Vagina (tissue), 2 donors: ENCODE results near the gene IDS.

ENCODE experiments used
- POLR2A ChIP-seq, 2 donors: fragments of 450-650 bp; IDR thresholded peaks; one replicate each; pipeline ENCODE4 v1.6.1; 2017; ENCODE audit warnings: antibody characterized with exemption in 2 of 2, mild to moderate bottlenecking in 2 of 2, moderate library complexity in 2 of 2
- POLR2AphosphoS5 ChIP-seq, 2 donors: sonication (generic); formaldehyde crosslinking; IDR thresholded peaks; one replicate each; pipeline ENCODE4 v1.9.0; 2017; ENCODE audit warnings: antibody characterized with exemption in 2 of 2, mild to moderate bottlenecking in 2 of 2, low read depth in 1 of 2; ENCODE audit not compliant: insufficient read depth in 1 of 2

DNA sequence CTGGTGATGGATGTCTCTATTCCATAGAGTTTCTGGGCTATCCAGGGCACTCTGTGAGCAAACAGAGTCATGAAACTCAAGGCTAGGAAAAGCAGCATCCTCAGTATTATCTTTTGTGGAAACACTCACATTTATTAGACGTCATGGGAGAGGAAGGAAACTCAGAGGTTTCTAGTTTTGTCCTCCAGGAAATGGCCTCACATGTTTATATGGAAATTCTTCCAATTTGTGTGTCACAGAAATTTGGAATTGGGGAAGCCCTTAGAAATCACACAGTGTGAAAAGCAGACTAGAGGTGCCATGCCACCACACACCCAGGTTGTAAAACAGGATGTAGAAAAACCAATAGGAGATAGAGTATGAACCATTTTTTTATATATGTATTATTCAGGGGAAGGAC lies 31.1 kb downstream of the IDS start:
- TF ChIP-seq POLR2AphosphoS5 (IDR thresholded peaks at IDR 0.05; ENCODE audit: insufficient read depth in 1 of 2, low read depth in 1 of 2), result no peak
- TF ChIP-seq POLR2A (IDR thresholded peaks at IDR 0.05), result no peak
